ENCODE results near the gene CCDC188. TPM values are rescaled to one million over a fixed set of nuclear protein-coding genes. Genes with fewer than 3 reads are reported as not detected.

CCDC188 gene
- total RNA-seq (2014; rRNA removed; shearing (Covaris generic)), result not detected in 2 replicates

DNA sequence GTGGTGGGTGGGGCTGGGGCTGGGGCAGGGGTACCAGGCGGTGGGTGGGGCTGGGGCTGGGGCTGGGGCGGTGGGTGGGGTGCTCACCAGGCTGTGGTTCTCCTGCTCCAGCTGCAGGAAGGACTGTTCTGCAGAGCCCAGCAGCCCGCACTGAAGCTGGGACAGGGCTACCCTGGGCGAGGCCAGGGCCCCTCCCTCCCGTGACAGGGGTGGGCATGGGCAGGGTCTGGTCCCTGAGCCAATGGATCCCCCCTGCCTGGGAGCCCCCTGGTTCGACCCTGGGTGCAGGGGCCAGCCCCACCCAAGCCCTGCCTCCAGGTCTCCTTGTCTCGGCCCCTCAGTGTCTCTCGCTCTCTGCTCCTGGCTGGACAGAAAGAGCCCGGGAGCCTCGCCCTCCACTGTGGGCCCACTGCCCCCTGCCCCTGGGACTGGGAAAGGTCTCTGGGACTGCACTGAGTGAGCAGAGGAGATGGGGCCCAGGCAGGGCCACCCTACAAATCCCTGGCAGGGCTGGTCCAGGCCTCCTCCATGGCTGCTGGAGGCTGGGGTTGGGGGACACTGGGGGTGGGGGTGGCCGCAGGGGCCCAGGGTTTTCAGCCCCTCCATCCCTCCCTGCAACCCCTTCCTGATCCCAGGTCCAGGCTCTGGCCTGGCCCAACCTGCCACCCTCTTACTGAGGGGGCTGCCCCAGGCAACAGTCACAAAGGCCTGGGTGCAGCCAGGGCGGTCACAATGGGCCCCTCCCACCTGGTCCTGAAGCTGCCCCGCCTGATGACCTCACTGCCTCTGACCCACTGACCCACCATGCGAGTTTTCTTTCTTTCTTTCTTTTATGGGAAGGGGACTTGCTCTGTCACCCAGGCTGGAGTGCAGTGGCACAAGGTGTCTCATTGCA is at the start of gene CCDC188:
CCDC188 (minus strand) TSS at position 675 of the 895 bp plus-strand sequence; CDS start at position 606, 69 bp downstream.
- DNase-seq (ENCODE audit: low spot score), result no peak

DNA sequence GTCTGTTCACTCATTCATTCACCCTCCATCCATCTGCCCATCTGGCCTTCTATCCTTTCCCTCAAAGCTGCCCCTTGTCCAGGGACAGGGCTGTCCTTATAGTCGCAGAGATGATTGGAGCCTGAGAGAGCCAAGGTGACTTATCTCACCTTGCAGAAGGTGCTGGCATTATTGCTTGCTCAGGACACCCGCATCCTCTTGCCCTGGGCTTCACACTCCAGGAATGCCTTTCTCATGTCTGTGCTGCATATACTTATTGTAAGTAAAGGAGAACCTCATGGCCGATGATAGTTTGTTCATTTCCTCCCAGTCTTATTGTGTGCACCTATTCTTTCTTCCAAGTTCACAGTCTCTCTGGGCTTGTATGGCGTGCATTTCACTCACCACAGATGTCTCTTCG is 49.1 kb upstream of the CCDC188 start:
- no peak for DNase-seq (ENCODE audit: low spot score)

DNA sequence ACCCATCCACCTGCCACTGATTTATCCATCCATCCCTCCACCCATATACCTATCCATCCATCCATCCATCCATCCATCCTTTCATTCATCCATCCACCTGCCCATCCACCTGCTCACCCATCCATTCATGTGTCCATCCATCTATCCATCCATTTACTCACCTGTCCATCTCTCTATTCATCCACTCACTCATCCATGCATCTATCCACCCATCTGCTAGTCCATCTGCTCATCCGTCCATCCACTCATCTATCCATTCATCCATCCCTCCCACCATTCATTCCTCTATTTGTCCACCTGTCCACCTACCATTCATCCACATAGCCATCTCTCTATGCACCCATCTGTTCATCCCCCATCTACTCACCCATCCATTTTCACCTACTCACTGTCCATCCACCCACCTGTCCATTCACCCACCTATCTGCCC is 48.6 kb upstream of the CCDC188 start:
- no peak for DNase-seq (ENCODE audit: low spot score)

DNA sequence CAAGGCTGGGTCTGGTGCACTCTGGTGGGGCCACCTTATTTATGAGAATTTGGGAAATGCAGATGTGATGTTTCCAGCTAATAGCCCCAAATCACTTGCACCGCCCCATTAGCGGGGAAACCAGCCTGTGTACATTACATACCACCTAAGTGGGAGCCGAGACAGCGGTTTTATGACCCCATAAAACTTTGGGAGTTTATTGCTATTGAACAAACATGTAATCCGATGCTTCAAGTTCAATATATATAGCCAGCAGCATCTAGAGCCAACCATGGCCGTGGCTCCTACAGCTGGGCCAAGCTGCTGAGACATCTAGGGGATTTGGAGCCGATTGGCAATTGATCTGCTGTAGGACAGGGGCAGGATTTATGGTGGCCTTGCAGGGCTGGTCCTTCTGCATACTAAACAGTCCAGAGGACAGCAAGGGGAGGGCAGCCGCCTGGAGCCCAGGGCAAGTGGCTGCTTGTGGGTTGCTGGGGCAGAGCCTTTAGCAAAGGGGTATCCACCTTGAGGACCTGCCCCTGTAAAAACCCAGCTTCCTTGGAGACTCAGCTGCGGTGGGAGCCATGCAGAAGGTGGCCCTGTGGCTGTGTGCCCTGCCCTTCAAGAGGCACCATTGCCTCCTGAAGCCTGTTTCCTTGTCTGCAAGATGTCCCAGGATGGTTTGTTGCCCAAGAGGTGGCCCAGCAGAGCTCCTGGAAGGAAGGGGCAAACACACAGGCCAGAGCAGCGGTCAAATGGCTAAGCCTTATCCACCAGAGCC is 47.9 kb upstream of the CCDC188 start:
- DNase-seq (ENCODE audit: low spot score), result no peak

DNA sequence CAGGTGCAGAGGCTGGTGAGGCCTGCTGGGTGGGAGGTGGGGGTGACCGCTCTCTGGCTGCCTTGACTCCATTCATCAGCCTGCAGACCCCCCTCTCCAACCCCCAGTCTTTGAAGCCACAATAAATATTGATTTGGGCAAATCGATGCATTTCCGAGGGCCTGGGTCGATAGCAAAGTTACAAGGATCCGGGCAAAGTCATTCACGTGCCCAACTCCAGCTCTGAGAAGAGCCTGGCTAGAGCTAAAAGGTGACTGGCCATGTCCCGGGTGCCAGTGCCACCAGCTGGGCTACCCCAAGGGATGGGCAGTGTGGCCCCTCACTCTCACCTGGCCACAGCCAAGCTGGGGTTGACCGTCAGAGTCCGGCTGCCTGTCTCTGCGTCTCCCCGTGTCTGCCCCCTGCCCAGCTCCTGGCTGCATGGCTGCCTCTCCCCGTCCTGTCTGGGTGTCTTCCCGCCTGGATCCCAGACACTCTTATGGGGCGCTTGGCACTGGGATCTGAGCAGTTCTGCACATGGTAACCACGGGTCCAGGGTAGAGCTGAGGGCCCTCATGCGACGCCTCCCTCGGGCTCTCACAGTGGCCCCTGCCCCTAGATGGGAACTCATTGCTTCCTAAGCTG is 46.7 kb upstream of the CCDC188 start:
- DNase-seq (ENCODE audit: low spot score), result no peak

DNA sequence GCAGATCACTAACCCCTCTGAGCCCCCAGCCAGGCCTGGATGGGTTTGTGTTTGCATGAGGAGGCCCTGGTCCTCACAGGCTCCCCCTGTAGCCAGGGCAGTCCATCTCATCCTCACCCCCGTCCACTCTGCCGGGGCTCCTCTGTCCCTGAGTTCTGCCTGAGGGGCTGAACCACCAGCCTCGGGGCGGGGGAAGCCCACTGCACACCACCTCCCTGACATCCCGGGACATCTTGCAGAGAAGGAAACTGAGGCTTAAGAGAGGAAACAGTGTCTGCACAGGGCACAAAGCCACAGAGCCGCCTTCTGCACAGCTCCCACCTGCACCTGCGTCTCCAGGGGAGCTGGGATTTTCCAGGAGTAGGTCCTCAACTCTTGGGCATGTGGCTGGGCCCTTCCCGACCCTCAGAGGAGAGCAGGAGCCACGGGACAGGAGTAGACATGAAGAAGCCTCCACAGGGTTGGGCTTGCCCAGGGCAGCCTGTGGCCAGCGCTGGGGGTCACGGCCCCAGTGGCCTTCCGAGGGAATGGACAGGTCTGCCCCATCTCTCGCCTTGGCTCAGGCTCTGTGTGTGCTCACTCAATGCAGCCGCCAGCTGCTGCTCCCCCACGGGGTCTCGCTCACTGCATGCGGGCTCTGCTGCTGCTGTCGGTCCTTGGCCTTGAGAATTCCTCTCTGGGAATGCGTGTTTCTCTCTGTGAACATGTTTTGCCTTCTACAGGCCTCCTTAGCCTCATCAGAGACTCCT is 45.4 kb upstream of the CCDC188 start:
- DNase-seq (ENCODE audit: low spot score), result no peak

DNA sequence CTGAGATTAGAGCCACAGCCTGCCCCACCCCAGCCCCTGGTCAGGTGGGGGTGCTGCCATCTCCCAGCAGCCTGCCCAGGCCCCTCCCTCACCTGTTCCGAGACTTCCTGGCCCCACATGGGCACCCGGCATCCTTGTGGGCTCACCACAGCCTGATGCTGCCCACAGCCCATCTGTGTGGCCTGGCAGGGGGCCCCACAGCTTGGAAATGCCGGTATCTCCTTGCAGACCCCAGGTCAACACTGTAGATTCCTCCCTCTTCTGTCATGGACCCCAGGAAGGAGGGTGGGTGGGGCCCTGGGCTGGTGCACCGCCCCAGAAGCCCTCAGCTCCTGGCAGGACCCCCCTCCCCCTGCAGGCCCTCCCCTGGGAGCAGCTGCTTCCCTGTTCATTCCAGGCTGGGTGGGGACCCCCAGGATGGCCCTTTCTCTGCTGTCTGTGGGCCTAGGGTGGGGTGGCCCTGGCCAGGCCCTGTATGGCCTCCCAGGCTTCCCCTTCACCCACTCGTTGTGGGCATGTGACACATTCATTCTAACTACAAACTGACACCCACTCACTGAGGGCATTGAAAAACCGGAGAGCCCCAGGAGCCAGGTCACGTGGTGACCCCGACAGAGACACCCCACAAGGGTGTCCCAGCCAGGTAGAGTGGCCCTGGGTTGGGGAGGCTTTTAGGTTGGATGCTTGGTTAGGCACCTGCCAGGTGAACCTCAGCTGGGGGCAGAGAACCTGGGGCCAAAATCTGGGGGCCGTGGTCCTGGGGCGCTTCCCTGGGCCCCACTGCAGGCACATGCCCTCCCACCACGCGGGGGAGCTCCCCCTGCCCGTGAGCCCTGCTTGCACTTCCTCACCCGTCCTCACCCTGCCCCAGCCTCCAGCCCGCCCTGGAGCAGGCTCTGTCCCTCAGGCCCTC is 44.1 kb upstream of the CCDC188 start:
- DNase-seq (ENCODE audit: low spot score), result no peak

DNA sequence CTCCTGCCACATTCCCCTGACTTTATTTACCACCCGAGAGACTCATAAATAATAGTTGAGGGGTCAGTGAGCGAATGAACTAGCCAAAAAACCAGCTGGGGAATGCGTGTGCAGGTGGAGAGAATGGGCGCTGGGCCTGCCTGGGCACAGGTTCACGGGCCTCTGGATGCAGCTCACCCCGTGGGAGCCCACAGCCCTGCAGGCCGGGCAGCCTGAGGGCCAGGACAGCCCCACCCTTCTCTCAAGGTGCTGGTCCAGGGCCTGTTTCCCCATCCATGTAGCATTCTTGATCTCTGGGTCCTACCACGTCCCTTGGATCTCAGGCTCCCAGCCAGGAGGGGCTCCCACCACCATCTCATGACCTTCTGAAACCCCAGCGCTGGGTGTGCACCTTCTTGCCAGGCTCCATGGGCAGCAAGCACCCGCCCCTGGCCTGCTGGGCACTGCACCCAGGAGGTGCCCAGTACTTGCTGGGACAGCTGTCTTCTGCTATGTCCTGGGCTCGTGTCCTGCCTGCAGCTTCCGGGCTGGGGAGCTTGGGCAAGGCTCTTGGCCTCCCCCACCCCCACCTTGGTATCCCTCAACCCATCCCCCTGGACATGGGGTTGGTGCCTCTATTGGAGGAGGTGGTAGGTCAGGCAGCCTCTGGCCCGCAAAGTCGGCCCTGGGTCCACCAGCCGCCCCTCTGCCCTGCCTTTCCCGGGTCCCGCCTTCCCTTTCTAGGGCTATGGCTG is 43.1 kb upstream of the CCDC188 start:
- no peak for DNase-seq (ENCODE audit: low spot score)

DNA sequence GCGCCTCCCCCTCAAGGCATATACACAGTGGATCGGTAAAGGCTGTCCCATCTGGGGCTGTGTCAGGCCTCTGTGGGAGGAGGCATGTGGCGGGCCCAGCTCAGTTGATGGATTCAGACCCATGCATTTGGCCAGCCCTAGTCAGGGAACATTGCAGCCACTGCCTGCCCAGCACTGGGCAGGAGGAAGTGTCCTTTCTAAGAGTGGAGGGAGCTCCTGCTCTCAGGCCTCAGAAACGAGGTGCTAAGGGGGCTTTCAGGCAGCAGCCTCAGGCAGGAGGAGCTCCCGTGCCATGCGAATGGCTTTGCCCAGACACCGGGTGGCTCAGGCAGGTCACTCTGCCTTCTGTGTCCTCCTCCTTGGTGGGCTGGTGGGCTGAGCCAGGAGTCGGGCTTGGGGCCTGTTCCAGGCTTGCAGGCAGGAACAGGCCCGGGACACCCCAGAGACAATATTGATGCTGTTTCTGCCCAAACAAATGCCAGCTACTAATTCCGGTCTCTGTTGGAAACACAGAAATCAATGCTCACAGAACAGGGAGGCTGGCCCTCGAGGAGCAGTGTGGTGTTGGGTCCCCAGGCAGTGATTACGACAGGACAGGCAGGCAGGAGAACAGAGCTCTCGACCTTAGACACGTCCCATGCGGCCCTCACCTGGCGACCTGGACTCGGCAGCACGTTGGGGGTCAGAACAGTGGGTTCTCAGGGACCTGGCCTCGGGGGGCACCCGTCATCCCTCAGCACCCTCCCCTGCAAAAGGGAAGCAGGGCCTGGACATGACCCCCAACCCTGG is 42.3 kb upstream of the CCDC188 start:
- DNase-seq (ENCODE audit: low spot score), result no peak

DNA sequence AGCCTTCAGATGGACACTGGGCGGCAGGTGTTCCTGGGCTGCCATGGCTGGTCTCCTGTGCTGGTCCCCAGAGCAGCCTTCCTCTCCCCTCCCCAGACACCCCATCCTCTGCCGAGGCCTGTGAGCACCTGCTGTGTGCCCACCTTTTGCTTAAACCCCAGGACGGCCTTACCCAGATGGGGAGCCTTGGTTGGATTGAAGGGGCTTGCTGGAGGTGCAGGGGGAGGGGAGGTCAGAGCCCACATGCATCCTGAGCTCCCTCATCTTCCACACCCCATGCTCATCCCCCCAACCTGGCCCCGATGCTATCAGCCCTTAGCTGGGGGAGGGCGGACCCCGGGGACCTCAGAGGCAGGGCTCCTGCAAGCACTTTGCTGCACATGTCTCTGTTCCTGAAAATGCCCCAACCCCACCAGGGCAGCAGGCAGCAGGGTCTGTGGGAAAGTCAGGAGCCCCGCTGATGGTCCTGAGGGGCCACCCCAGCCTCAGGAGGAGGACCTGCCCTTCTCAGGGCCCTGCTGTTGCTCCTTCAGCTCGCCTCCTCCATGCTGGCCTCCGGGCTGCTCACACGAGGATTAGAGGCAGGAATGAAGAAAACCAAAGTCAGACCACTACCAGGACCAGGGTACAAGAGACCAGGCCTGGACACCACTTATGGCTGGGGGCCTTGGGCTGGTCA is 41.6 kb upstream of the CCDC188 start:
- DNase-seq (ENCODE audit: low spot score), result no peak

DNA sequence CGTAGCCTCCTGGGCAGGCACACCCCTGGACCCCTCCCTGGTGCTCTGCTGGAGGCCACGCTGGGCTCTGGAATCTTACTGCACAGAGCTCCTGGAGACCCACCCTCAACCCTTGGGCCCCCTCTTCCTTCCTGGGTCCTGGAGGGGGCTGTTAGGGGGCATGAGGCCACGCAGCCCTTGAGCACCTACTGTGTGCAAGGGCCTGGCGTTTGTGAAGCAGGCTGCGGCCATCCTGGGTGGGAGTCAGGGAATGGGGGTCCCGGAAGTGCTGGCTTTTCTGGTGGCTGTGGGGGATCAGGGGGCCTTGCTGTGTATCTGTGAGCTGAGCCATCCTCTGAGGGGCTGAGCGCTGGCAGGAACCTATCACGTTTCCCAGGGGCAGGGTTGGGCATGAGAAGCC is 40.9 kb upstream of the CCDC188 start:
- DNase-seq (ENCODE audit: low spot score), result no peak

DNA sequence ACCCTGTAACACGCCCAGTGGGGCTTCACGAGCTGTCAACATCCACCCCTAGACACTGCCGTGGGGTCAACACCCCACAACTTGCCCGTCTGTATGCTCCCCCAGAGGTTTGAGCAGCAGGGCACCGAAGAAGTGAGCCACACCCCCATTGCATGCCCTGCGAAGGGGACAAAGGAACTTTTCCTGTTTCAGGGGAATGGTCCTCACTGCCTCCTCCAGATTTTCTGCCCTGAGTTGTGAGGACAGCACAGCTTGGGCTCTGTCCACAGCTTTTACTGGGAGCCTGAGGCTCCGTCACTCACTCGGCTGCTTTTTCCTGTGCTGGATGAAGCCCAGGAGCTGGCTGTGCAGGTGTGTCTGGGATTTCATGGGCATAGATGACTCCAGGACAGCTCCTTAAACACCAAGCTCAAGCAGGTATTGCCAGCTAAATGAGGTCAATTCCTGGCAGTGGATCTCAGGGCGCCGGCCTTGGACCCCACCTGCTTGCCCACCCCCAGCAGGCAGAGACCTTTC is 40.2 kb upstream of the CCDC188 start:
- DNase-seq (ENCODE audit: low spot score), result no peak

DNA sequence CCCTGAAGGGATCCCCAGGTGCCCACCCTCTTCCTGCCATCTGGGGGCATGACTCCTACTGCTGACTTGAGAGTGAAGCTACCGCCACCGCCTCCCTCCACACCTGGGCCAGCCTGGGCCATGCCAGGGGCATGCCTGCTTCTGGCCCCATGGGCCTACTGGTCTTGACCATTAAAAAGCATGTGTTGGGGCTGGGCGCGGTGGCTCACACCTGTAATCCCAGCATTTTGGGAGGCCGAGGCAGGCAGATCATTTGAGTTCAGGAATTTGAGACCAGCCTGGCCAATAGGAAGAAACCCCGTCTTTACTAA is 37.7 kb upstream of the CCDC188 start:
- DNase-seq (ENCODE audit: low spot score), result no peak

DNA sequence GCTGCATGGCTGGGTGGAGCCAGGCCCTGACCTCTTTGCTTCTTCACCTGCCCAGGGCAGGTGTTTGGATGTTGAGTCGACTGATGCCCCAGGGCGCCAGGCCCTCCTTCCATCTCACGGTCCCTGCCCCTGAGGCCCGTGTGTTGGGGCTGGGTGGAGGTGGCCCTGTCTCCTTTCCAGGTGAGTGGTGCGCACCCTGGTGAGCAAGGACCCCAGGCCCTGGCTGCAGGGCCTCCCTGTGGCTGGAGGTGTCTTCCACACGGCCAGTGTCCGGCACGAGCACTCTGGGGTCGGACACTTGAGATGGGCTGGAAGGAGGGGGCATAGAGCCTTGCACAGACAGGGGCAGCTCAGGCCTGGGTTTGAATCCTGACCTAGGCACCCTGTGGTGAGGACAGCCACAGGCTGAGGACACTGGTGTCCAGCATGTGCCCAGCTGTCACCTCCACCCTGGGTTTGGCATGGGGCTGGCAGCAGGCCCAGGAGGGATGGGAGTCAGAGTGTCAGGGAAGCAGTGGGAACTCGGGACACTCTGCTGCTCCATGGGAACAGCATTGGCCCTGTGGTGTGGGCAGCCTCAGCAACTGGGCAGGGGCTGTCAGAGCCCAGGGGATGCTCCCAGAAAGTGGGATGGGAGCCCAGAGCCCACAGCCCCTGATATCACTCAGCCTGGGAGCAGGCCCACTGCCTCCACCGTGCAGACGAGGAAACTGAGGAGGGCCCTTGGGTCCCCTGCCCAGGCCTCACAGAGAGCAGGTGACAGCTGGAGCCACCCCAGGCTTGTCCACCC is 37.1 kb upstream of the CCDC188 start:
- no peak for DNase-seq (ENCODE audit: low spot score)

DNA sequence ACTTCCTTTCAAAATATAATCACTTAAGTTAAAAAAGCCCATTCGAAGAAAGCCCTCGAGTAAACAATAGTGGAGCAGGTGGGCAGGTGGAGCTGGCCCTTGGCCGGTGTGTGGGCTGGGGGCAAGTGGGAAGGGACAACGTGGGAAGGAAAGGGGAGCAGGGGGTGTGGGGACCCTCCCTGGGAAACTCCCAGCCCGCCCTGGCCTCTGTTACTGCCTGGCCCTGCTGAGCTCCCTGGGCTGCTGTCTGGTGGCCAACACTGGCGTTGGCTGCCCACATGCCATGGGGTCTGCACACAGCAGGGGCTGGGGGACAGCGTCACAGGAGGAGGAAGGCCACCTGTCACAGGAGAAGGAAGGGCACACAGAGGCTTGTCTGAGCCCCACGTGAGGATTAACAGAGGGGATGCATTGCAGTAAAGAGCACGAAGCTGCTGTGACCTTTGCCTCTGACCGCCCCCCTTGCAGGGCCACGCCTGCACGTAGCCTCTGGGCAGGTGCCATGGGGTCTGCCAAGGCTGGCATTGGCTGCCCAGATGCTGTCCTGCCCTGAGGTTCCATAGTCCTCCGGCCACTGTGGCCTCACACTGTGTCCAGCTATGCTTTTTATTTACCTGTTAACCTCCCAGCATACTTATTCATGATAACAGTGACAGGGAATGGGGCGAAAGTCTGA is 36.2 kb upstream of the CCDC188 start:
- no peak for DNase-seq (ENCODE audit: low spot score)

DNA sequence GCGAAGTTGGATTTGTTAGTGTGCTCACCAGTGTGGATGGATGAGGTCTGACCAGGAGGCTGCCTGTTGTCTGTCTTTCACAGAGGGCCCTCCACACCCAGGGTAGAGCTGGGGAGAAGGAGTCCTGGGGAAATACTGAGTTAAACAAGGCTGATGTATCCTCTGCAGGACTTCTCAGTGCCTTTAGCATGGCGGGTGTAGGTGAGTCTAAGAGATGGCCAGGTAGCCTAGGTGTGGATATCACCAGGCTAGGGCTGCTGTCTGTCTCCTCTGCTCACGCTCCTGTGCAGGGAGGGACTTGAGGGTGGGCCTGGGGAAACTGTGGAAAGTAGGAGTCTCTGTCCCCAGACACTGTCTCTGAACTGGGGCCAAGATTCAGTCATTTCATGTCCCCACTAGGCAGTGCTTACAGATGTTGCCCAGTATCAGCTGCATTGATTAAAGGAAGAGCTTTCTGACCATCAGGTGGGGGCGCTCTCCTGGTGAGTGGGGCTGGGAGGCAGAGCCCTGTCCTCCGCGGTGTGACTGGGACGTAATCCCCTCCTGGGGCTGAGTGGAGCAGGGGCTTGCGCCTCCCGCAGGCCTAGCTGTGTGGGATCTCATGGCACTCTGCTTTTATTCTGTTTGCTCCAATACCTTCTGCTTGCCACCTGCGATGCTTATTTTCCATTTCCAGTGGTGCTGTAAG is 35.5 kb upstream of the CCDC188 start:
- DNase-seq (ENCODE audit: low spot score), result no peak

Data from H4 (cell line).